HG02678 (cell line): ENCODE data around the gene ASPG.

Experiments
- ATAC-seq: cut with Tn5 transposase; IDR thresholded peaks from one replicate; pipeline ENCODE4 v1.9.1; 2021; ENCODE audit warnings: mild to moderate bottlenecking, moderate library complexity; ENCODE audit not compliant: unreplicated experiment

ASPG gene

GRCh38 chr14:104092931-104093365, 7.4 kb downstream of the ASPG start:
- no peak for ATAC-seq

- ATAC-seq = no peak
These were observed 8.0 kb downstream of the ASPG start for GRCh38 chr14:104093366-104094055.

DNA sequence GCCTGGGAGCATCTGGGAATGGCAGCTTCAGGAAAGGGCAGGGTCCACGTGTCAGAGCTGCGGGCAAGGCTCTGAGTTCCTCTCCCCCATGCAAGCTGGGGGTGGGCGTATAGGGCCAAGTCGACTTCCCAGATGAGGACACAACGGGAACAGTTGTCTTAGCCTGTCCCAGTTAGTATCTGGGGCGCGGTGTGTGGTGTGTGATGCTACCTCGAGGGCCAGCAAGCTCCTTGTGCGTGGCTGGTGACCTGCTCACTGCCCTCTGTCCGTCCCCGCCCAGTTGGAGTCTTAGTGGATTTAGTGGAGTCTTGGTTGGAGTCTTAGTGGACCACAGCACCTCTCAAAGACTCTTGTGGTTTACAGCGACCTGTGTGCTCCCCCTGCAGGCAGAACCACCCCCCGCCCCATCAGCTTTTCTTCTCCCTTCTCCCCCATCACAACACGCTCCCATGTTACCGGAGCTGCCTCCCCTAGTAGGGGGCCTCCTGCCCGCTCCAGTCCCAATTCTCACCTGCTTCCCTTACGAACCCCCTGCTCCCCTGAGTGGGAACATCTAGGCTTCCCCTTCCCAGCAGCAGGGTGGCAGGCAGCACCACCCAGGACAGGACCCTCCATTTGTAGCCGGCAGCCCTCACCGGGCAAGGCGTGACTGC, 8.7 kb downstream of the ASPG start:
- no peak for ATAC-seq

- ATAC-seq = no peak
These were observed 9.4 kb downstream of the ASPG start for GRCh38 chr14:104094709-104095425.

GRCh38 chr14:104095426-104096310, 10.2 kb downstream of the ASPG start:
- no peak for ATAC-seq

GRCh38 chr14:104096318-104096717, 10.8 kb downstream of the ASPG start:
- no peak for ATAC-seq

- no peak for ATAC-seq
These were observed 11.5 kb downstream of the ASPG start for GRCh38 chr14:104096751-104097700.

DNA sequence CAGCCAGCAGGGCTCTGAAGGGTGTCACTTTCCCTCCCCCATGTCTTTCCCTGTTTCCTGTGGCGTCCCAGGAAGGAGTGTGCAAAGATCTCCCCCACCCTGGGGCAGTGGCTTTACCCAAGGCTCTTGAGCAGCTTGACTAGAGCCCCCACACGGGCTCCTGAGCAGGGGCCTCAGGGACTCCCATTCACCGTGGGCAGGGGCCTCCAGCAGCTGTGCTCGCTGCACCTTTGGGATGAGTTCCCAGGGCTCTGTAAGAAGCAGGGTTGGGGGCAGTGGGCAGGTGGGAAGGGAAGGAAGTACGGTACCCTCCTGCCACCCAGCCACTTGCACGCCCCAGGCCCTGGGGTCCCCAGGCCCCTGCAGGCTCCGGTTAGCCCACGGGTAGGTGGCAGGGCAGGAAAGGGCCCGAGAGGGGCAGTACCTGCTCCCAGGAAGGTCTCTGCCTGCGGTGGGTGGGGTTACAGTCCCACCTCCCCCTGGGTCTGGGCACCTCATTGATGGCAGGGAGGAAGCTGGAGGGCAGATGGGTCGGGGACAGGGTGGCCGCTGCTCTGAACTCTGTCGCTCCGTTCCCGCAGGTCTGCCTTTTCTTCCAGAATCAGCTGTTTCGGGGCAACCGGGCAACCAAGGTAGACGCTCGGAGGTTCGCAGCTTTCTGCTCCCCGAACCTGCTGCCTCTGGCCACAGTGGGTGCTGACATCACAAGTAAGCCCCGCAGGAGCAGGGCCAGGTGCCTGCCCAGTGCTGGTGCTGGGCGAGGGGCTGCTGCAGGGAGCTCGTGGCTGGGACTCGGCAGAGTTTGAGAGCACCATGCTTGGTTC, 13.0 kb downstream of the ASPG start:
- ATAC-seq = no peak

GRCh38 chr14:104099096-104100041, 13.9 kb downstream of the ASPG start:
- no peak for ATAC-seq

GRCh38 chr14:104100171-104101085, 14.9 kb downstream of the ASPG start:
- no peak for ATAC-seq

DNA sequence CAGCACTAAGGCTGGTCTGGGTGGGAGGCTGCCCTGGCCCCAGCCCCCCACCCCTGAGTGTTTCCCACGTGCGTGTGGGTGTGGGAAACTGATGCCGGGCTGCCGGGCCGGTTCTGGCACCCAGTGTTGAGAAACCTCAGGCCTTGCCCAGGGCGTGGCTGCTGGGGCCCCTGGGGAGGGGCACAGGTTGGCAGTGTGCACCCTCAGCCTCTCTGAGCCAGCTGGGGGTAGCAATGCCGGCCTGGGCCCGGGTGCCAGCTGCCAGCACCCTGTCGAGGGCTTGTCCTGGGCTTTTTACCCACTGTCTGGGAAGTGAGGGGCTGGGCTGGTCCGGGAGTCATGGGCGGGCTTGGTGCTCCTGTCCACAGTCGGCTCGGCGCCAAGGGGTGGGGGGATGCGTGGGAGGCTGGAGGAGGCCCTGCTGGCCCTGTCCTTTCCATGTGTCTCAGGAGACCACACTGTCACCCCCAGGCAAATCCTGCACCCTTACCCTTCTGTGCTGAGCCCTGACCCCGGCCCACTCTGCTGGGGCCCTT, 15.7 kb downstream of the ASPG start:
- no peak for ATAC-seq

DNA sequence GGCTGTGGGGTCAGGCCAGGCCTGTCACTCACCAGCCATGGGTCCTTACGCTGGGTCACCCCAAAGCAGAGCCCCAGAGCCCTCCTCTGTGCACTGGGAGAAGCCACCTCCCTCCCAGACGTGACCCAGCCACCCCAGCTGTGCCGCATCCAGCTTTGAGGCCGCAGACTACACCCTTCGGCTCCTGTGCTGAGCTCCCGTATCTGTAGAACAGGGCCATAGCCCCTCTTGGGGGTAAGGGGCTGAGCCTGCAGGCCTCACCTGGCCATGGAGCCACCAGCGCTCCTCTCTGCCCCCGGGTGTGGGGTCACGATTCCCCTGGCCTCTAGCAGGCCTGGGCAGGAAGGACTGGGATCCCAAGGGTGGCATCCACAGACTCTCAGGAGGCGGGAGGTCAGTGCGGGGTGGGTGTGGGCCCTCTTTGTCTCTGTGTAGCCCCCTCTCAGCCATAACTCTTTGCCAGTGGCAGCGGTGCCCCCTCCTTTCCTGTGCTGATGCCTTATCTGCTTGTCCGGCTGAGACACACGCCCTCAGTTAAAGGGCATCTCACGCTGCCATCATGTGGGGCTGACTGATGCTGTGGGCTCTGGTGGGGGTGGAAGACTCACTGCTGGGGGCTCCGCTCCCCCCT, 16.3 kb downstream of the ASPG start:
- no peak for ATAC-seq

GRCh38 chr14:104102282-104102914, 16.9 kb downstream of the ASPG start:
- ATAC-seq = no peak

DNA sequence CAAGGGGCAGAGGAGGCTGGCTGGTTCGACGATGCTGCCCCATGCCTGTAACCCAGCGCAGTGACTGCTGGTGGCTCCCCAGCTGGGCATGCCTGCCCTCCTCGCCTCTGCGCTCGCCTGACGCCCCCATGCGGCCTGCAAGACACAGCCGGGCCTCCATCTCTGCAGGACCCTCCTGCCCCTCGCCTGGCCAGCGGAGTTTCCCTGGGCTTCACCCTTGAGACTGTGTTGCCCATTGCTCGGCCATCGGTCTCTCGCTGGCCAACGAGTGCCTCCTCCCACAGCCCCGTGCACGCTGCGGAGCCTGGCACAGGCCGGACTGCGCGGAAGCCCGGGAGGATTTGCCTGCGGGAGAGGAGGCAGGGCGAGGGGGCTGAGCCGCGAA, 17.6 kb downstream of the ASPG start:
- no peak for ATAC-seq

GRCh38 chr14:104103446-104104075, 18.1 kb downstream of the ASPG start:
- ATAC-seq = no peak
